Activated T-cell treated with anti-CD3 and anti-CD28 coated beads for 1 hour (primary cell): ENCODE measurements around the gene FBXO41.

Experiments
- DNase-seq: peaks from one replicate; pipeline ENCODE4 v3.0.0-alpha.2; 2020; ENCODE audit warnings: low read depth

The FBXO41 gene

DNA sequence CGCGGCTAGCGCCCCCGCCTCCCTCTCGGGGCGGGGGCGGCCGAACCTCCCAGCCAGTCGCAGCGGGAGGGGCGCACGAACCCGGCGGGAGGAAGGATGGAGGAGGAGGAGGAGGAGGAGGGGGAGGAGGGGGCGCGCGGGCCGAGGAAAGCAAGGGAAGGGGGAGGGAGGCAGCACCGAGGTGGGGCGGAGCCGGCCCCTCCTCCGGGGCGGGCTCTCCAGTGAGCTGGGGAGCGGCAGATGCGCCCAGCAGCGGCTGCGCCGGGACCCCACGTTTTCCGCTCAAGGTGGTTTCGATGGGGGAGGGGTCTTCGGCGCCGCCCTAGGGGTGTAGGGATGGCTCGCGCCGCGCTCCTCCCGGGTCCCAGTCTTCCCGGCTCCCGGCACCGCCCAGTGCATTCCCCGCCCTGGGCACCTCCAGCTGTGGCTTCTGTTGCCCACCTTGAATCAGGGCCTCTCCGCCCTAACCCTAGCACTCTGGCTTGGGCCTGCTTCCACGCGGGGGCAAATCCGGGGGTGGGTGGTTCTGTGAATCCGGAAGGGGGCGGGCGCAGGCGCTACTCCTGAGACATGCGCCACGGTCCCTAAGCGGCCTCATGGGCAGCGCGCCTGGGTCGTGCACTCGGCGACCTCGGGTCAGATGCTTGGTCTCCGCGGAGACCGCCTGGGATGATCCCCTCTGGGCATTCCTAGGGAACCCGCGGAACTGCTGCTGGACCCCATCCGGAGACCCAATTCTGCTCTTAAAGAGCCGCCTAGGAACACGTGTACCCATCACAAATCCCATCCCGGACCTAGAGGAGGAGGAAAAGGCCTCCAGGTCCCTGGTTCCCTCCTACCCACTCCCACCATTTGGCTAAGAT, at the start of gene FBXO41:
TSS of gene FBXO41 (minus strand) at position 183 of the 863 bp plus-strand sequence. CDS start 14,848 bp downstream, outside the sequence.
- DNase-seq, result peak; percentile 52

GRCh38 chr2:73334045-73334444, 49.8 kb upstream of the FBXO41 start:
- DNase-seq, result no peak

DNA sequence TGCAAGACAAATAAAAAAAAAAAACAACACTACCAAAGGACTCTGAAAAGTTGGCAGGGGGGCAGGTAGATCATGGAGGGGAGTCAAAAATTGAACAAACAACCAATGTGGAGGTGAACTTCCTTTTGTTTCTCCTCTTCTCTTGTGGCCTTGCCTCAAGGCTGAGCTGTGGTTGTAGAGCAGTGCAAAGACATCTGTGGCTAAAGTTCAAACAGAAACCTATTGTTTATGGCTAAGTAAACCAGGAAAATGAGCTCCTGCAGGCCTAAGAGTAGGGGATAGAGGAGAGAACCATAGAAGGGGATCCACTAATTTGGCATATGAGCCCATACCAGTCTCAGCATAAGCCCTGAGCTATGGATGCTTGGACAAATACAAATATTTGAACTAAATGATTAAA, 49.3 kb upstream of the FBXO41 start:
- DNase-seq, result no peak

GRCh38 chr2:73324126-73324725, 39.9 kb upstream of the FBXO41 start:
- no peak for DNase-seq

GRCh38 chr2:73323551-73323950, 39.3 kb upstream of the FBXO41 start:
- DNase-seq, result no peak

DNA sequence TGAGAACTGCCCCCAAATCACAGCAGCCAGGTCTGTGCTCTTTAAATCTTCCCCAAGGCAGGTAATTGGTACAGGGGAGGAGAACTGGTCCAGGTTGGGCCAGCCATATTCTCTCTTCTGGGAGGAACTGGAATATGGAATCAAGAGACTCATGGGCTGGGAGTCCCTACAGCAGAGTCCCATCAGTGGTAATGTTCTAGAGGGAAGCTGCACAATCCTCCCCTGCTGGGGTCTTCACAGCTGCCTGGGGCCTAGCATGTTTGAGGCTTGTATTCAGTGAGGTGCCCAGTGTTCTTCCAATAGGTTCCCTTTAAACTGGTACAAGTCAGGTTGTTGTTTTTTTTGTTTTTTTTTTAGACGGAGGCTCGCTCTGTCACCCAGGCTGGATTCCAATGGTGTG, 30.2 kb upstream of the FBXO41 start:
- no peak for DNase-seq

GRCh38 chr2:73307720-73308119, 23.4 kb upstream of the FBXO41 start:
- no peak for DNase-seq

DNA sequence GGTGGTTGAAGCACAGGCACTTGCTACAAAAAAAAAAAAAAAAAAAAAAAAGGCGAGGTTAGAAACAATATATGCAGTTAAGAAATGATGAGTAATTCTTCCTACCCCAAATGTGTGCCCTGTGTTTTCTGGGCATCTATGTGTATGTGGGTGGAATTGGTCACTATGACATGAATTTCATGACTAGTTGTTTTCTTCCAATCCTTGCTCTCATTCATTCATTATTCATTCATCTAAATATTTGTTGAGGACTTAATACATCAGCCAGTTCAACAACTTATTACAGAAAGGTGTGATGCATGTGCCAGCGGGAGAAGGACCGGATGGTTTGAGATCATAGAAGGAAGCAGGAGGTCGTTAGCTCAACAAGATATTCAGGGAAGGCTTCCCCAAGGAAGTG, 17.4 kb upstream of the FBXO41 start:
- no peak for DNase-seq

DNA sequence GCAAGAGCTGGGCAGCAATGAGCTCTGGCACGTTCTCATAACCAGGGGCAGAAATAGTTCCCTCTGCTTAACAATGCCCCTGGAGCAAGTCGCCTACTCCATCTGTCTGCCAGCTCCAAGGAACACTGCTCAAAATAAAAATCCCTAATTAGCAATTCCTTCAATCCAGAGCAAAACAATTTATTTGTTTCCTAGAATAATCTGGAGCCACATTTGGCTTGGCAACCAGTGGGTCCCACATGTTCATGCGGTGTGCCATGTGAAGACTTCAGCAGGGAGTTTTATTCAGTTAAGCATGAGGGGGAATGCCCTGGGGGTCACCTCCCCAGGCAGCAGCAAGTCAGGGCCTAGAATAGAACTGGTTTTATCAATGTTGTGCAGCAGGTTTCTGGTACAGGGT, 16.6 kb upstream of the FBXO41 start:
- no peak for DNase-seq

DNA sequence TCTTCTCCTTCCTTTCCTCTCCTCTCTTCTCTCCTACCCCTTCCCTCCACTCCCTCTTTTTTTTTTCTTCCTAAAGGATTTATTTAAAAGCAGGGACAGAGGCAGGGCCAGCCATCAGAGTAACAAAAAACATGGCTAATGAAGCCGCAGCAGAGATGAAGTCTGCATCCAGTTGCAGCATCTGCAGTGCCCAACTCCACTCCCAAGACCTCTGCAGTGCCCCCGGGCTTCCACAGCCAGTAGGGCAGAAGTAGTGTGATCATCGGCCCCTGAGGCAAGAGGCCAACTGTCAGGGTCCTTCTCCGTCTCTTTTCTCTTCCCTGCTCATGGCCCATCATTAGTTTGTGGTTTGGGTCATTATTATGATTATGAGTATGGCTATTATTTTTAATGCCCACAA, 13.3 kb upstream of the FBXO41 start:
- no peak for DNase-seq

DNA sequence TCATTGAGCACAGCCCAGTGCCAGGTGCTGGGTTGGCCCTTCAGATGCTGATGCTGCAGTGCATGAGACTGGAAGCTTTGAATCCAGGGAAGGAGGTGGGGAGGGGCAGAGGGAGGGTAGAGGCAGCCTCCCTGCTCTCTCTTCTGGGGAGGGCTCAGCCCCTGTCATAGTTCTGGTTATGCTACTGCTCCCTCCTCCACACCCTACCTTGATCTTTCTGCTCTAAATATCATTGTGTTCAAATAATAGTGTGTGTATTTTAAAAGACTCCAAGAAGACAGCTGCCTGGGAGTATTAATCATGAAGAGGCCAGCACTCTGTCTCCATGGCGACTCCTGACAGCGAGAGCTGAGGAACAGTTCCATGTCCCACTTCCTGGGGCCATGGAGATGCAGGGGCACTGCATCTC, 12.9 kb upstream of the FBXO41 start:
- DNase-seq, result no peak

DNA sequence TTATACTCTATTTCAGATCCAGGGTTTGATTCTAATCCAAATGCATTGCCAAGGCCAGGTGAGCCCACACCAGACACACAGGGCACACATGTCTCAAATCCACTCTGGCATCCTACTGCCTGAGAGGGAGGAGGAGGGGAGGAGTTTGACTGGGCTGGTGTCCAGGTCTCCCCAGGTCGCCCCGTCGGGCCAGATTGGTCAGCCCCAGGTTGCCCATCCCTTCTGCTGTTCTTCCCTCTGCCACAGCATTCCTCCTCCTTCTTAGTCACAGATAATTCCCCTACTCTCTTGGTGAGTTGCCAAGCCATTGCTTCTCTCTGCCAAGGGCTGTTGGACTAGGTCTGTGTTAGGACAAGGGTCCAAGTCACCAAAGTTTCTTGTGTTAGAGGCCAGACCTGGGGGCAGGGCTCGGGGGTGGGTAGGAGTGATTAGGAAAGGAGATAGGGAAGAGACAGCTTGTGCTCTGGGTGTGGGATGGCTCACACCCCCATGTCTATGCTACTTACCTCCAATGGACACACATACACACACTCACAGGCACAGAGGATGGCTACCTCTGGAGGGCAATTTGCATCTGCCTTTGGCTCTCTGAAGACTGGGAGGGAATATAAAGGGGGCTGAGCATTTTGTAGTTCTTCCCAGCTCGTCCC, 11.6 kb upstream of the FBXO41 start:
- DNase-seq, result no peak

- no peak for DNase-seq
Observed at GRCh38 chr2:73294239-73294638, 10.0 kb upstream of the FBXO41 start.

DNA sequence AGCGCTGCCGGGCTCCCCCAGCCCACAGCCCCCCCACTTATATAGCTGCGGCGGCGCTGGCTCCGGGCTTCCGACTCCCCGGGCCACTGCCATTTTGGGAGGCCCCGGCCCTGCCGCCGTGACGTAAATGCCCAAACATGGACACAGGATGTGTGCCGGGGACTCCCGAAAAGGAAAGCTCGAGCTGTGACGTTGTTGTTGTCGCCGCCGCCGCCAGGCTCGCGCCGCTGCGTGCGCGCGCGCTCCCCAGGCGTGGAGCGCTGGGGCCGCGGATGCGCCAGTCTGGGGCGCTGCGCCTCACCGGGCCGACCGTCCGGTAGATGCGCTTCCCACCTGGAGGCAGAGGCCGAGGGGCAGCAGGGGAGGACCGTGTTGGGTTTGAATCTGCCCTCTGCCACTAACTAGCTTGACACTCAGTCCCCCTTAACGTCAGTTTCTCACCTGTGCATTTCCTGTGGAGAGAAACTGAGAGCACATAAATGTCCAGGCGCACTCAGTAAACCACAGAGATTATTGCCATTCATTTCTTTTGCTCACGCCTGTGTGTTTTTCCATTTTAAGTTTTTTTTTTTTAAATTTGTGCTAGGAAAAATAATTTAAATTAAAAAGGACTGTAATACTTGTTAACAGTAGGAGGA, 9.4 kb upstream of the FBXO41 start, which contains the start of gene EGR4:
TSS of gene EGR4 (minus strand) at position 15 of the 638 bp plus-strand sequence. CDS start 231 bp downstream, outside the sequence.
- peak; percentile 78 for DNase-seq

DNA sequence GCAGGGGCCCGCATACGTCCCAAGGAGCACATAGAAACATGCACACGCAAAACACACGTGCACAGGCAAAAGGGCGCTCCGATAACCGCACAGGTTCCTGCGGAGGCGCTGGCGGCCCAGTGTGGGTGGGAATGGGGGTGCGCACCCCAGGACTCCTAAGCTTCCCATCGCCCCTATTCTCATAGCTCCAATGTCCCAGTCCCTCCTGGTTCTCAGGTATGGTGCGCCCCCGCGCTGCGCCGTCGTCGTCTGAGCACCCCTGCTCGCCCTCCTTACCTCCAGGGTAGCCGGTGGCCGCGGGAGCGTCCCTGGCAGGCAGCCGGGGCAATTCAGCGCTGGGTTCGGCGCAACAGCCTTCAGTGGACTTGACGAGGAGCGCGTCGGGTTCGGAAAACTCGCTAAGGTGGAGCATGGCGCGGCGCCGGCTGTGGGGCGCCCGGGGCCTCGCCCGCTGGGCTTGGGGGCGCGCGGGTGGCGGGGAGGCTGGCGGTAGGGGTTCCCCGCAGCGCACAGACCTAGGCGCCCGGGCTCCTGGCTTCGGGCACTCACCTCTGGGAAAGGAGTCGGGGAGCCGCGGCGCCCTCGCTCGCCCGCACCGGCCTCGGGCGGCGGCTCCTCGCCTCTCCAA, 8.7 kb upstream of the FBXO41 start:
- DNase-seq, result no peak

GRCh38 chr2:73292316-73292905, 8.1 kb upstream of the FBXO41 start:
- no peak for DNase-seq

GRCh38 chr2:73291461-73292315, 7.4 kb upstream of the FBXO41 start:
- no peak for DNase-seq

GRCh38 chr2:73291093-73291460, 6.8 kb upstream of the FBXO41 start:
- peak; percentile 43 for DNase-seq

- DNase-seq, result no peak
Observed at GRCh38 chr2:73290049-73290839, 6.0 kb upstream of the FBXO41 start.

- no peak for DNase-seq
Observed at GRCh38 chr2:73289304-73289703, 5.0 kb upstream of the FBXO41 start.
